Spleen (tissue), 11 donors: ENCODE data around the gene TMEM61. TPM values are rescaled to one million over a fixed set of nuclear protein-coding genes. Genes with fewer than 3 reads are reported as not detected.

ENCODE experiments used
- DNase-seq: peaks from one replicate; pipeline ENCODE4 v3.0.0-alpha.2; 2020
- H3K27ac ChIP-seq, 8 donors: fragments of 200-600 bp; sonication (generic) in 7 of 8; 1 replicate in 4 of 8; 2 replicates in 4 of 8; pipeline versions ENCODE4 v1.5.0 to v1.8.0; 2016 to 2021; ENCODE audit warnings: inconsistent platforms in 4 of 8, mild to moderate bottlenecking in 4 of 8, moderate library complexity in 1 of 8
- H3K27me3 ChIP-seq, 7 donors: fragments of 200-600 bp; sonication (generic) in 6 of 7; replicated peaks in 1 of 7; 1 replicate in 4 of 7; 2 replicates in 3 of 7; pipeline versions ENCODE4 v1.5.0 to v1.8.0; 2016 to 2021; ENCODE audit warnings: inconsistent platforms in 3 of 7, mild to moderate bottlenecking in 1 of 7
- H3K36me3 ChIP-seq, 6 donors: fragments of 200-600 bp; sonication (generic) in 5 of 6; 1 replicate in 4 of 6; 2 replicates in 2 of 6; pipeline versions ENCODE4 v1.5.0 to v1.8.0; 2016 to 2021; ENCODE audit warnings: inconsistent platforms in 2 of 6
- H3K4me1 ChIP-seq, 6 donors: fragments of 200-600 bp; sonication (generic) in 5 of 6; 1 replicate in 3 of 6; 2 replicates in 3 of 6; pipeline versions ENCODE4 v1.5.0 to v1.8.0; 2016 to 2021; ENCODE audit warnings: inconsistent platforms in 3 of 6
- H3K4me3 ChIP-seq, 8 donors: fragments of 200-600 bp; sonication (generic) in 7 of 8; 1 replicate in 4 of 8; 2 replicates in 4 of 8; pipeline versions ENCODE4 v1.5.0 to v1.8.0; 2016 to 2021; ENCODE audit warnings: inconsistent platforms in 4 of 8, mild to moderate bottlenecking in 4 of 8, moderate library complexity in 2 of 8
- H3K9me3 ChIP-seq, 8 donors: fragments of 200-600 bp; sonication (generic) in 7 of 8; 1 replicate in 4 of 8; 2 replicates in 4 of 8; pipeline versions ENCODE4 v1.5.0 to v1.8.0; 2016 to 2021; ENCODE audit warnings: inconsistent platforms in 4 of 8
- POLR2A ChIP-seq, 3 donors: fragments of 450-650 bp; IDR thresholded peaks; one replicate each; pipeline ENCODE4 v1.5.1; 2017; ENCODE audit warnings: antibody characterized with exemption in 3 of 3, mild to moderate bottlenecking in 1 of 3
- POLR2AphosphoS5 ChIP-seq, 3 donors: sonication (generic); formaldehyde crosslinking; IDR thresholded peaks; one replicate each; pipeline ENCODE4 v1.5.1; 2017; ENCODE audit warnings: antibody characterized with exemption in 3 of 3
- WGBS, 5 donors: extraction: QIAGEN DNeasy Blood & Tissue Kit in 3 of 5; methylation state at CpG; one replicate each; pipeline versions ENCODE4 v1.1.5 to v1.1.7; 2013 to 2018; 5-methylcytosine and 5-hydroxymethylcytosine counted together
- intact Hi-C: fragments of 100-400 bp; cut with DNase I; formaldehyde crosslinking; loops from one replicate; pipeline ENCODE4 v1.15.0; 2023; ENCODE audit warnings: low total_unique reads
- polyA plus RNA-seq, 3 donors: library from polyadenylated mRNA; stranded (reverse); fragments of 200-250 nt; gene quantifications; one replicate each; pipeline ENCODE4 v1.2.1, GENCODE V29; 2013
- total RNA-seq, 7 donors: library from RNA; depleted of rRNA in 3 of 7; stranded (reverse); fragments of >200 nt in 3 of 7; fragmentation: NEBNext Ultra II Directional in 4 of 7; extraction: Animal tissue kit (Norgen Biotek cat#: 25700) in 4 of 7; gene quantifications; one replicate each; pipeline versions ENCODE4 v1.1.0 to v1.2.1, GENCODE V29; 2016 to 2021
- TF ChIP-seq, protein P1 (sequence below), 11 experiments: fragments of 200-600 bp in 7 of 11; fragments of 450-650 bp in 4 of 11; sonication (generic) in 4 of 11; IDR thresholded peaks in 8 of 11; conservative IDR thresholded peaks in 3 of 11; 1 replicate in 7 of 11; 2 replicates in 4 of 11; pipeline versions ENCODE4 v1.4.0 to v1.8.0; 2016 to 2021; ENCODE audit warnings: antibody characterized with exemption in 11 of 11, inconsistent platforms in 4 of 11, mild to moderate bottlenecking in 1 of 11
- donor health status: healthy with polysubstance abuse.
- donor health status: DM: no; HTN: no; CAD: no; lungs with moderate emphysema.
- donor health status: DM: no; HTN: no; CAD: no.
- donor health status: Bipolar disorder and iron deficiency.
- donor health status: healthy.
- donor health status: DM: no; HTN: no; CAD: no.
- donor health status: DM: yes; HTN: yes; CAD: no.

TMEM61 gene
- total and polyA plus RNA-seq, 10 donors, result 0.19 to 2.1 (median 0.76) TPM; not detected in 5

DNA sequence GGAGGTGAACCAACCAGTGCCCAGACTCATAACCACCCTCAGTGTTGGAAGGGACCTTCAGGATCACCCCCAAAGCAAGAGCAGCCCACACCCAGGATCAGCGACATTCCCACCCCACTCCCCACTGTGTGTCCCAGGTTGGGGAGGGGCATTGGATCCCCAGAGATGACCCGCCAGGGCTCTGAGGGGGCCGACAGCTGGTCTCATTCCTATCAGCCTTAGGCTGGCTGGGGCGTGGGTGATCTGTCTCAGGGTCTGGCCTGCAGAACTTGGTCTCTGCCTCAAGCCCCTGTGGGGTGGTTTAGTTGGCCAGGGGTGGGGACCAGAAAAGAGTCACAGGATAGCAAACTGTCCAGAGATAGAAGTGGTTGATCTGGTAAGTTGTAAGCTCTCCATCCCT lies 10.5 kb downstream of the TMEM61 start:
- WGBS, 5 donors, result 64 to 85% (median 65%) methylated on average over 2 to 4 of the region's 4 CpGs
- no peak overlapping the region for H3K4me3 ChIP-seq
- H3K27ac ChIP-seq, result no peak overlapping the region
- peaks cover 0 to 16% (median under 1%) of the 10 kb centered on the region in 6 donors for H3K4me1 ChIP-seq
- H3K27me3 ChIP-seq, result peaks cover 0 to 18% (median under 1%) of the 10 kb centered on the region in 7 donors
- TF ChIP-seq POLR2AphosphoS5 (IDR thresholded peaks at IDR 0.05) (no peak), POLR2A (IDR thresholded peaks at IDR 0.05) (no peak)
- TF ChIP-seq, protein P1, sequence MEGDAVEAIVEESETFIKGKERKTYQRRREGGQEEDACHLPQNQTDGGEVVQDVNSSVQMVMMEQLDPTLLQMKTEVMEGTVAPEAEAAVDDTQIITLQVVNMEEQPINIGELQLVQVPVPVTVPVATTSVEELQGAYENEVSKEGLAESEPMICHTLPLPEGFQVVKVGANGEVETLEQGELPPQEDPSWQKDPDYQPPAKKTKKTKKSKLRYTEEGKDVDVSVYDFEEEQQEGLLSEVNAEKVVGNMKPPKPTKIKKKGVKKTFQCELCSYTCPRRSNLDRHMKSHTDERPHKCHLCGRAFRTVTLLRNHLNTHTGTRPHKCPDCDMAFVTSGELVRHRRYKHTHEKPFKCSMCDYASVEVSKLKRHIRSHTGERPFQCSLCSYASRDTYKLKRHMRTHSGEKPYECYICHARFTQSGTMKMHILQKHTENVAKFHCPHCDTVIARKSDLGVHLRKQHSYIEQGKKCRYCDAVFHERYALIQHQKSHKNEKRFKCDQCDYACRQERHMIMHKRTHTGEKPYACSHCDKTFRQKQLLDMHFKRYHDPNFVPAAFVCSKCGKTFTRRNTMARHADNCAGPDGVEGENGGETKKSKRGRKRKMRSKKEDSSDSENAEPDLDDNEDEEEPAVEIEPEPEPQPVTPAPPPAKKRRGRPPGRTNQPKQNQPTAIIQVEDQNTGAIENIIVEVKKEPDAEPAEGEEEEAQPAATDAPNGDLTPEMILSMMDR (IDR thresholded peaks at IDR 0.05 in 8 of 11, conservative IDR thresholded peaks at IDR 0.05 in 3 of 11), result no peak
- no peaks in the 10 kb centered on the region for H3K9me3 ChIP-seq
- intact Hi-C loops, result no loop called here
- no peaks in the 10 kb centered on the region for H3K36me3 ChIP-seq
- DNase-seq, result no peak

DNA sequence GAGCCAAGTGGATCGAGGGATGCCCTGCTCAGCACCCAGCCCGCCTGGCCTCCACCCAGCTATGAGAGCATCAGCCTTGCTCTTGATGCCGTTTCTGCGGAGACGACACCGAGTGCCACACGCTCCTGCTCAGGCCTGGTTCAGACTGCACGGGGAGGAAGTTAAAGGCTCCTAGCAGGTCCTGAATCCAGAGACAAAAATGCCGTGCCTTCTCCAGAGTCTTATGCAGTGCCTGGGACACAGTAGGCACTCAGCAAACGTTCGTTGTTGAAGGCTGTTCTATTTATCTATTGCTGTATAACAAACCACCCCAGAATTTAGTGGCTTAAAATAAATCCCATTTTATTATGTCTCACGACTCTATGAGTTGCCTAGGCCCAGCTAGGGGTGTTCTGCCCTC lies 11.5 kb downstream of the TMEM61 start:
- WGBS, 5 donors, result 67 to 84% (median 72%) methylated on average over 4 to 12 of the region's 12 CpGs
- Histone ChIP-seq H3K27ac (no peak overlapping the region), H3K4me1 (peaks cover 4 to 26% (median 10%) of the 10 kb centered on the region in 6 donors), H3K36me3 (no peaks in the 10 kb centered on the region), H3K9me3 (no peaks in the 10 kb centered on the region), H3K27me3 (peaks cover 0 to 22% (median 11%) of the 10 kb centered on the region in 7 donors), H3K4me3 (no peak overlapping the region)
- DNase-seq, result peak; percentile 2
- intact Hi-C loops, result no loop called here
- TF ChIP-seq POLR2AphosphoS5 (IDR thresholded peaks at IDR 0.05) (no peak), POLR2A (IDR thresholded peaks at IDR 0.05) (no peak)
- TF ChIP-seq, protein P1 (IDR thresholded peaks at IDR 0.05 in 8 of 11, conservative IDR thresholded peaks at IDR 0.05 in 3 of 11), result no peak

DNA sequence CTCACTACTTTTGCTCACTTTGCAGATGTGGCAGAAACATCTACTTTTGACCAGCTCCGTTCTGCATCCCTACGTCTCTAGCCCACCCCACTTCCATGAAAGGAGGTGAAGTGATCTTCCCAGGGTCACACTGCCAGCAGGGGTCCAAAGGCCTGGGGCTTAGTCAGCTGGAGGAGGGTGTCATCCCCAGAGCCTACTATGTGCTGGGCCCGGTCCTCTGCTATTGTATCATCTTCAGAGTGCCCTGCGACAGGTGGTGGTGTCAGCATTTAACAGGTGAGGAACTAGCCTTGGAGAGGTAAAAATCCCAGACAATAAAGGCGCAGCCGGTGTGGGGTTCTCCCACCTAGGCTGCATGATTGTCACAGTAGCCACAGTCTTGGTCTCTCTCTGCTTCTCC lies 12.7 kb downstream of the TMEM61 start:
- peaks cover 5 to 31% (median 14%) of the 10 kb centered on the region in 6 donors for H3K4me1 ChIP-seq
- 82 to 97% (median 93%) methylated on average over 3 to 6 of the region's 6 CpGs for WGBS, 5 donors
- H3K27me3 ChIP-seq, result peaks cover 0 to 34% (median 15%) of the 10 kb centered on the region in 7 donors
- intact Hi-C loops, result no loop called here
- no peaks in the 10 kb centered on the region for H3K9me3 ChIP-seq
- peak; percentile 27 for DNase-seq
- no peak overlapping the region for H3K27ac ChIP-seq
- H3K4me3 ChIP-seq, result no peak overlapping the region
- TF ChIP-seq POLR2A (IDR thresholded peaks at IDR 0.05) (no peak), POLR2AphosphoS5 (IDR thresholded peaks at IDR 0.05) (no peak)
- TF ChIP-seq, protein P1 (IDR thresholded peaks at IDR 0.05 in 8 of 11, conservative IDR thresholded peaks at IDR 0.05 in 3 of 11), result no peak
- no peaks in the 10 kb centered on the region for H3K36me3 ChIP-seq

DNA sequence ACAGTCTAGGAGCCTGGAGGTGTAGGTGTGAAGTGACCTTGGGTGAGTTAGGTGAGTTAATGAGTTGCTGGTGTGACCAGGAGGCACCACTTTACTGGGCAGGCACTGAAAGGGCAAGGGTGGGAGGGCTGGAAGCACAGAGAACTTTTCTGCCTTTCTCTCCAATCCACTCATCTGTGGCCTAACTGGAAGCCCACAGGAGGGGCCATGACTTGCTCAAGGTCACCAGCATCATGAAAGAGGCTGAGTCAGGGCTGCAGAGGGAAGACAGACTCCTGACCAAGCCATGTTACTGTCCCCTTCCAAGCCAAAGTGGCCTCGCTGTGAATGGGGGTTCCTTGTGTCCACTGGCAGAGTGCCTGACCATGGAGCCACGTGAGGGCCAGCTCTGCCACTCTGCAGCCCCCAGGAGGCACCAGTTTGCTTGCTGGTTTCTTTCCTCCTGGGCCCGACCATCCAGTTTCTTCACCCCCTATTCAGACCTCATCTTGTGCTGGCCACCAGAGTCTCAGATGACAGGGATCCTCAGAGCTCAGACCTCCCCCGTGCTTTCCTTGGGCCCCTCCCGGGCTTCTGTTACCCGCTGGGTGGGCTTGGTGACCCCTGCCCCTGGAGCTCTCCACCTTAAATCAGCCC lies 14.0 kb downstream of the TMEM61 start:
- Histone ChIP-seq H3K36me3 (no peaks in the 10 kb centered on the region), H3K9me3 (no peaks in the 10 kb centered on the region), H3K27ac (no peak overlapping the region), H3K27me3 (peaks cover 0 to 46% (median 17%) of the 10 kb centered on the region in 7 donors), H3K4me1 (peaks cover 5 to 28% (median 14%) of the 10 kb centered on the region in 6 donors), H3K4me3 (no peak overlapping the region)
- intact Hi-C loops, result no loop called here
- DNase-seq, result no peak
- no peak for TF ChIP-seq POLR2AphosphoS5 (IDR thresholded peaks at IDR 0.05)
- TF ChIP-seq, protein P1 (IDR thresholded peaks at IDR 0.05 in 8 of 11, conservative IDR thresholded peaks at IDR 0.05 in 3 of 11), result no peak
- 61 to 79% (median 65%) methylated on average over 5 to 6 of the region's 6 CpGs for WGBS, 5 donors
